HG02943 (cell line): ENCODE results near the gene S100A2.
"Not testable (repeated sequence)": the region's sequence is repeated elsewhere in the genome, so short reads cannot be mapped to it uniquely, and the experiment has no call there.

Source experiments
- ATAC-seq: cut with Tn5 transposase; IDR thresholded peaks from one replicate; pipeline ENCODE4 v1.9.1; 2021; ENCODE audit warnings: mild to moderate bottlenecking, low read depth, moderate library complexity; ENCODE audit not compliant: unreplicated experiment

S100A2 gene

DNA sequence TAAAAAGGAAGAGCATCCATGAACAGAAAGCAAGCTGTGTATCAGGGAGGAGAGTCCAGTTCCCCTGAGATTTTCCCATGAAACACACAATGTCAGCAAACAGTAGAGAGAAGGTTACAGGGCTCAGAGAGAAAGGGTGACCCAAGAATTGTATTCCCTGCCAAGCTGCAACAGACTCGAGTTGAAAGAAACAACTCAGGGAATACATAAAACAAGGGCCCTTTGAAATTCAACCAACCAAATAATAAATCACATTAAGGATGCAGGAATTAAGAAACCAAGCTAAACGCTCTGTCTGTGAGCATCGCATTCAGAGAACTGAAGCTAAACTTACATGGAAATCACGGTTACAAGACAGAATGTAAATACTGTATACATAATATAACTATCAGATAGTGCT is 27.1 kb upstream of the S100A2 start:
- no peak for ATAC-seq

DNA sequence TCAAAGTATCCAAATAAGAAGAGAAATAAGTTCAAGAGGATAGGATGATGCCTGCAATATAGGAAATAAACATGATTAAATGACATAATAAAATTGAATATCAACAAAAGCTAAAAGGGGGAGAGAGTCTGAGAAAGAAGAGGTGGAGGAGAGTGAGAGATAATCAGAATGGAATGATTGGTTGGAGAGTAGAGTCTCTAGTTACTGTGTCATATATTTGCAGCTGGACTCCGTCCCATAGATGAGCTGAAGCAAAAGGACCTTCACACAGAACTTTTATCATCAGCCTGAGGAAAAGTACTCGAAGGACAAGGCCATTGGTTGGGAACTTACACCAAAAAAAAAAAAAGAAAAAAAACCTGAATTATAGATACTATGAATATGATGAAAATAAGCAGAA is 22.8 kb upstream of the S100A2 start:
- no peak for ATAC-seq

DNA sequence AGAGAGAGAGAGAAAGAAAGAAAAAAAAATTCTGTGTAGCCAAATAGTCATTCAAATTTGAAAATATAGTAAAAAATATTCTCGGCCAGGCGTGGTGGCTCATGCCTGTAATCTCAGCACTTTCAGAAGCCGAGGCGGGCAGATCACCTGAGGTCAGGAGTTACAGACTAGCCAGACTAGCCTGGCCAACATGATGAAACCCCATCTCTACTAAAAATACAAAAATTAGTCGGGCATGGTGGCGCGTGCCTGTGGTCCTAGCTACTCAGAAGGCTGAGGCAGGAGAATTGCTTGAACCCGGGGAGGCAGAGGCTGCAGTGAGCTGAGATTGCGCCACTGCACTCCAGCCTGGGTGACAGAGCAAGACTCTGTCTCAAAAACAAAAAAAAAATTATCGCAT is 22.4 kb upstream of the S100A2 start:
- ATAC-seq: not testable (repeated sequence)

DNA sequence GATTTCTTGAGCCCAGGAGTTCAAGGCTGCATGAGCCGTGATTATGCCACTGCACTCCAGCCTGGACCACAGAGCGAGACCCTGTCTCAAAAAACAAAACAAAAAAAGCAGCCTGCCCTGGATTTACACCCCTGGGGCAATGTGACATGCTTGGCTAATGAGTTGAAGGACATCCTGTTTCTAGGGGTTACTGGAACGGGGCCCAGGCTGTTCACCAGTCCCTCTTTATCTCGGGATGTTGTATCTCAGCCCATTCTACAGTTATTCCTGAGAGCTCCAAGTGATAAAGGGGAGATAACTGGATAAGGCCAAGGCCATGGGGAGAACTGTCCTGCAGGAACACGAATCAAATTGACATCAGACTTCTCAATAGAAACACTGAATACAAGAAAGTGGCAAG is 21.7 kb upstream of the S100A2 start:
- no peak for ATAC-seq

DNA sequence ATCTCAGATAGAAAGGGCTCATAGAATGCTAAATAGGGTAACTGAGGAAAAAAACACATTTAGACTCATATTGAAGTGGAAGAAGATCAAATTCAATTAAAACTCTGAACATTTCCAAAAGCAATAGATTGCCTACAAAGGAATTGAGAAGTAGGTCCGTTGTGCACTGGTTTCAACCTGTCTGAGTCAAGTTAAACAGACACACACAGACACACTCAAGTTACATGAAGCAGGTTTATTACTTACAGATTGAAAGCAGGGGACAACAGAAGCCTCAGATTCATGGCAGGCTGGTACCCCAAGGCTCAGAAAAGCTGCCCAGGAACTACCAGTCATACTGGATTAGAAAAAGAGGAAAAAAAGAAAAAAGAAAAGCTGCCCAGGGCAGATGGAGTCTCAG is 20.7 kb upstream of the S100A2 start:
- ATAC-seq: no peak

DNA sequence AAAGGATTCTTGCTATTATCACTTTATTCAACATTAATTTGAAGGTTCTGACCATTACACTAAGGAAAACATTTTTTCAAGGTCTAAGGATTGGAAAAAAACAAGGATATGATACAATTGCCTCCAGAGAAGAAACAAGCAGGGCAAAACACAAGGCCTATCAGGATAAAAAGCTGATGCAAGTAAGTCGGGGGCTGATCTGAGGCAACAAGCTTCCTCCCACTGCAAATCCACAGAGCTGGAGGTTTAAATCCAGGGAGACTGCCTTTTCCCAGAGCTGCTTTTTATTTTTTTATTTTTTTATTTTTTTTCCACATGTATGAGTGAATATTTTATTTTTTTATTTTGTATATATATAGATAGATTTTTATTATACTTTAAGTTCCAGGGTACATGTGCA is 19.4 kb upstream of the S100A2 start:
- ATAC-seq: no peak

DNA sequence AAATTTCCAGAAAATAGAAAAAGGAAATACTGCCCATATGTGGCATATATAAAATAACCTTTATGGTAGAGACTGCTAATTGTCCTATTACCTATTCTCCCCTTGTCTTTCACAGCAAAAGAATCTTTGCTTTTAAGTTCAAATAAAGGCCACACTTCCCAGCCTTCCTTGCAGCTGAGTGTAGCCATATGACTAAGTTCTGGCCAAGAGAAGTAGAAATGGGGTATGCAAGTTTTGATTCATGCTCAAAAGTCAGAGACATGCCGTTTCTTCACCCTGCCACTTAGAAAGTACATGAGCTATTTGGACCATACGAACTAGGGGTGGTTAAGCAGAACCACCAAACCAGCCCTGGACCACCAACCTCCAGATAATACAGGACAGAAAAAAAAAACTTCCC is 18.3 kb upstream of the S100A2 start:
- ATAC-seq: no peak

DNA sequence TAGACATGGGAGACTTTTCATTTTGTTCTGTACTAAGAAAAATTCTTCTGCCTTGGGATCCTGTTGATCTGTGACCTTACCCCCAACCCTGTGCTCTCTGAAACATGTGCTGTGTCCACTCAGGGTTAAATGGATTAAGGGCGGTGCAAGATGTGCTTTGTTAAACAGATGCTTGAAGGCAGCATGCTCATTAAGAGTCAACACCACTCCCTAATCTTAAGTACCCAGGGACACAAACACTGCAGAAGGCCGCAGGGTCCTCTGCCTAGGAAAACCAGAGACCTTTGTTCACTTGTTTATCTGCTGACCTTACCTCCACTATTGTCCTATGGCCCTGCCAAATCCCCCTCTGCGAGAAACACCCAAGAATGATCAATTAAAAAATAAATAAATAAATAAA is 17.9 kb upstream of the S100A2 start:
- not testable (repeated sequence) for ATAC-seq

DNA sequence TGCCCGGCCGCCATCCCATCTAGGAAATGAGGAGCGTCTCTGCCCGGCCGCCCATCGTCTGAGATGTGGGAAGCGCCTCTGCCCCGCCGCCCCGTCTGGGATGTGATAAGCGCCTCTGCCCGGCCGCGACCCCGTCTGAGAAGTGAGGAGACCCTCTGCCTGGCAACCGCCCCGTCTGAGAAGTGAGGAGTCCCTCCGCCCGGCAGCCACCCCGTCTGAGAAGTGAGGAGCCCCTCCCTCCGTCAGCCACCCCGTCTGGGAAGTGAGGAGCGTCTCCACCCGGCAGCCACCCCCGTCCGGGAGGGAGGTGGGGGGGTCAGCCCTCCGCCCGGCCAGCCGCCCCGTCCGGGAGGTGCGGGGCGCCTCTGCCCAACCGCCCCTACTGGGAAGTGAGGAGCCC is 17.2 kb upstream of the S100A2 start:
- not testable (repeated sequence) for ATAC-seq

DNA sequence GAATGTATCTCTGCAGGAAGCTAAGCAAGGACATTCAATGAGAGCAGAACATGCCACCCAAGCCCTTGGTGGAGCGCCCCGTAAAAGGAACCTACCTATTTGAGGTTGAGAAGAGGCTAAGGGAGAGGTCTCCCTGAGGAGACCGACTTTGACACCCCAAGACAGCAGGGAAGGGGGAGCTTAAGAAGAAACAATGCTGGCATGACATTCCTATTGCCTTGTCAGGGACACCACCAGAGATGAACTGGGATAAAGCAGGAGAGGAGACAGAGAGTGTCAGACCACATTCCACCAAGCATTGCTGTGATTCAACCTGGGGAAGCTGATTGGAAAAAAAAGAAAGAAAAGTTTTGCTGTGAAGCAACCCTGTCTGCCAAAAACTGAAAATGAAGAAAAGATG is 13.3 kb upstream of the S100A2 start:
- ATAC-seq: no peak

DNA sequence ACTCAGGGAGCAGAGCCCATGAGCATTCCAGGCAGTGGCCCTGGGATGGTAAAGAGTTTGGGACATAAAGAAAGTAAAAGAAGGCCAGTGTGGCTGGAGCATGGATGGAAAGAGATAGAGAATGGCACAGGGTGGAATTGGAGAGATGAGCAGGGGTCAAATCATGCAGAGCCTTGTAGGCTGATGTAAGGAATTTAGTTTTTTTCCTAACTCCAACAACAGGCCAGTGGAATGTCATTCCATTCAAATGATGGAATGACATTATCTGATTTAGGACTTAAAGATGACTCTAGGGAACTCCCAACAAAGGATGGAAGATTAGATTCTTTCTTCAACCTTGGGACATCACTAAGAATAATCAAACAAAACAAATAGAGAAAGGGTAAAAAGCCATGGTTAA is 12.8 kb upstream of the S100A2 start:
- no peak for ATAC-seq

DNA sequence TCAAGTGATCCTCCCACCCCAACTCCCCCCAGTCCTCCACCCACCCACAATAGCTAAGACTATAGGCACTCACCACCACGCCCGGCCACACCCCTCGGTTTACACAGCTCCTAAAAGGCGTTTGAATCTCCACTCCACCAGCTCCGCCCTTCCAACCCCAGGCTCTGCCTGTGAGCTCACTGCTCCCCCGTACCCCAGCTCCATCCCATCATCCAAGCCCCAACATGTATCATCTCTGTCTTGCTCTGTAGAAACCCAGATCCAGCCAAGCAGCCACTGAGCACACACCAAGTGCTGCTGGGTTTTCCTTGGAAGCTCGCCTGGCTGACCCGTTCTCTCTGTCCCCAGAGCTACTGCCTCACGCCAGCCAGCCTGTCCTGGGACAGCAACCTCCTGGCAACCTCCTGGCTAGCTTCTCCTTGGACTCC is 12.0 kb upstream of the S100A2 start:
- no peak for ATAC-seq

DNA sequence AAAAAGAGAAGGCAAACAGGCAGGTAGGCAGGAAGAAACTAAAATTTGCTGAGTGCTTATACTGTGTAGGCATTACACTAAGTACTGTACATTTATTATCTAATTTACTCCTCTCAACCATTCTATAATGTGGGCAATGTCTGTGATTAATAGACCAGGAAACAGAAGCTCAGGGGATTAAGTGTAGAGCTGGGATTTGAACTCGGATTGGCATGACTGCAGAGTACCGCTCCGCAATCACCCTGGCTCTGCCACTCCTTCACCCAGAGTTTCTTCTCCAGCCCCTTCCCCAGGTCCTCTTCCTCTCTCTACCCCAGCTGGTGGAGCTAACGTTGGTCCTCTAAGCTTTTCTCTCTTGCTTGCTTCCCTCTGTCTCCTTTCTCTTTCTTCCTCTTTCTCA is 11.5 kb upstream of the S100A2 start:
- no peak for ATAC-seq

DNA sequence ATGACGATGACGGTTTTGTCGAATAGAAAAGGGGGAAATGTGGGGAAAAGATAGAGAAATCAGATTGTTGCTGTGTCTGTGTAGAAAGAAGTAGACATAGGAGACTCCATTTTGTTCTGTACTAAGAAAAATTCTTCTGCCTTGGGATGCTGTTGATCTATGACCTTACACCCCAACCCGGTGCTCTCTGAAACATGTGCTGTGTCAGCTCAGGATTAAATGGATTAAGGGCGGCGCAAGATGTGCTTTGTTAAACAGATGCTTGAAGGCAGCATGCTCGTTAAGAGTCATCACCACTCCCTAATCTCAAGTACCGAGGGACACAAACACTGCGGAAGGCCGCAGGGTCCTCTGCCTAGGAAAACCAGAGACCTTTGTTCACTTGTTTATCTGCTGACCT is 9.9 kb upstream of the S100A2 start:
- not testable (repeated sequence) for ATAC-seq

DNA sequence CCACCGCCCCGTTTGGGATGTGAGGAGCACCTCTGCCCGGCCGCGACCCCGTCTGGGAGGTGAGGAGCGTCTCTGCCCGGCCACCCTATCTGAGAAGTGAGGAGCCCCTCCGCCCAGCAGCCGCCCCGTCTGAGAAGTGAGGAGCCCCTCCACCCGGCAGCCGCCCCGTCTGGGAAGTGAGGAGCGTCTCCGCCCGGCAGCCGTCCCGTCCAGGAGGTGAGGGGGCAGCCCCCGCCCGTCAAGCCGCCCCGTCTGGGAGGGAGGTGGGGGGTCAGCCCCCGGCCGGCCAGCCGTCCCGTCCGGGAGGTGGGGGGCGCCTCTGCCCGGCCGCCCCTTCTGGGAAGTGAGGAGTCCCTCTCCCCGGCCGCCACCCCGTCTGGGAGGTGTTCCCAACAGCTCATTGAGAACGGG is 9.4 kb upstream of the S100A2 start:
- ATAC-seq: not testable (repeated sequence)

DNA sequence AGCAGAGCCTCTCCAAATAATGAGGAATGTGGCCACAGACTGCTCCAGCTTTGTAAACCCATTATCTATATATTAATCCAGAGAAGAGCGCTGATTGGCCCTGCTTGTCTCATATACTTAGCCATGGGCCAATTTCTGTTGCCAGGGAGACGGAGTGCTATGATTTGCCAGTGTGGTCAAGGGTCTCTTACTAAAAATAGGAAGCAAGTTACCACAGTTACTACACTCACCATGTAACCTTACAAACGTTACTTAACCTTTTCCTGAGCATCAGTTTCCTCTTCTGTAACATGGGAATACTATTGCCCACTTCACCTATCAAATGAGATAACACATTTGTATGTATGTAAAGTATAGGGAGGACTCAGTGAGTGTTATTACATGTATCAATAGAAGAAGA is 7.7 kb upstream of the S100A2 start:
- ATAC-seq: no peak

DNA sequence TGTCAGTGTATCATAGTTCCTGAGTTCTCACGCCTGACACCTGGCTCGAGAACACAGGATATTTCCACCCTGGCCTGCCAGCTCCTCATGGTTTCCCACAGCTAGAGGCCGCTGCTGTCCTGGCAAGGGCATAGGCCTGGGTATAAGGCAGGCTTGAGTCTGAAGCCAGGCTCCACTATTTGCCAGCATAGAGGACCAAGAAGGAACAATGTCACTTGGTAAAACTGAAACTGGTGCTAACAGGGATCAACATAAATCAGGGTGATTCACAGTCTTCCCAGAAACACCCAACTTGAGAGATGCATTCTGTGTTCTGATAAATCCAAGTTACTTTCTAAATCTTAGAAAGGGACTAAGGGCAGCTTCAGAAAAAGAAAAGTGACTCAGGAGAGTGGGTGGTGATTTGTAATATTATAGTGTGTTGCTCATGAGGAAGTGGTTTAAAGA is 6.9 kb upstream of the S100A2 start:
- no peak for ATAC-seq

DNA sequence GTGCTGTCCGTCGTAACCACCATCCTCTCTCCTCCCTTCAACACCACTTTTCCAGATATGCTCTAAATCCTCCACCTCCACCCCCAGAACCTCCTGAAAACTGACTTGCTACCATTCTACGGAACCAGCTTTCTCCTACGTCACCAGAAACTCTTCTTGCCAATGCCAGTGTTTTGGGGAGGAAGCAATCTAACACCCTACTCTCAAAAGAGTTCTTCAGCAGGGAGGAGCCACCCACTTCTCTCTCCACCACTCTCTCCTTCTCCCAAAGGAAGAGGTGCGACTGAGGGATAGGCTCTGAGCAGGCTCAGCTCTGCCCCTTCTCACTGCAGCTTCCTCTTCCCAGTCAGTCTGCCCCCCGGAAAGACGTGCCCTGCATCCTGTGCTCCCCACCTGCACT is 6.1 kb upstream of the S100A2 start:
- no peak for ATAC-seq

DNA sequence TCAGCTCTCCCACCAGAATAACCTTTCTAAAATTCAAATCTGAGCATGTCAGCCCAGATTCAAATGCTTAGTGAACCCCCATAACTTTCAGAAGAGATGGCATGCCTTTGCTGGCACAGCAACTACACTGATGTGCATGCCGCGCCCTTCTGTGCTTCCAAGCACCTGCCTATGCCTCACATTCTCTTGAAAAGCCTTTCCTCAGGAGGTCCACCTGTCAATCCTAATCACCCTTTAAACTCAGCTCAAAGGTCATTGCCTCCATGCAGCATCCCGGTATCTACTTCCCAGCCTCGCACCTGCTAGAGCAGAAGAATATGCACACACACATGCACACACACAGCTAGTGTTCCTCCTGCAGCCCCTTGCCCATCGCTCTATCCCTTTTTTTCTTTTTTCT is 5.2 kb upstream of the S100A2 start:
- no peak for ATAC-seq

DNA sequence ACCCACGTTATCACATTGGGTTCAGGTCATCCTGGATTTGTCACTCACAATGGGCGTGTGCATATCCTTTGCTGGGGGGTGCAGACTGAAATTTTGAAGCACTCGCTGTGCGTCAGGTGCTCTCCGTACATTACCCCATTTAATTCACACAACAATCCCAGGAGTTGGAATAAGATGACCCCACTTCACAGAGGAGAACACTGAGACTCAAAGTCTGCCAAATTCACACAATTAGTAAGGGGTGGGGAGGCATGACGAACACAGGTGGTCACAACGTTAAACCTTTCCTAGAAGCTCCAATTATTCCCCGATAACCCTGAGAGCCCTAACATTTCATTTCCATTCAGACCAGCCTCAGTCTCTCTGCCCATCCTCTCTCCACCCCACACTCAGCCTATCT is 3.8 kb upstream of the S100A2 start:
- ATAC-seq: no peak

DNA sequence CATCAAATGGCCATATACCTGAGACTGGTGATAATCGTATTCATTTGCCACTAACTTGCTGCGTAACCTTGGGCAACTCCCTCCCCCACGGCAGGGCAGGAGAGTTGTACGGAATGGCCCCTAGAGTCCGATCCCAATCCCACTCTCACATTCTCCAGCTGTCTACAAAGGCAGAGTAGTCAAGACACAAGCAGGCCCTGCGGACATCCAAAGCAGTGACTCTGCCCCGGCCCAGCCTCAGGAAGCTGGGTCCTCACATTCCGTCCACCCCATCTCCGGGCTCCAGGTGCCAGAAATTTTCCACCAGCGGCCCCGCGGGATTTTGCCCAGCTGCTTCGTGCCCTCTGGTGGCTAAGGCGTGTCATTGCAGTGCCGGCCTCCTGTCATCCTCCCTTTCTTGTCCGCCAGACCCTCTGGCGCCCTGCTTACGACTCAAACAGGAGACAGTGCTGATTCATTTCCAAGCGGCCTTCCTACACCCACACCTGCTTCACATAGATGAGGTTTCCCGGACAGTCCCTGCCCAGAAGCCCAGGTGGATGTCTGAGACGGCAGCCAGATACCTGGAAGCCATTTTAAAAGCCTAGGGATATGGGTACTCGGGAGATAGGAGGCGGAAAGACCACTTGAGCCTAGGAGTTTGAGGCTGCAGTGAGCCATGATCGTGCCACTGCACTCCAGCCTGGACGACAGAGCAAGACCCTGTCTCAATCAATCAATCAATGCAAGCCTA is 2.9 kb upstream of the S100A2 start:
- no peak for ATAC-seq

DNA sequence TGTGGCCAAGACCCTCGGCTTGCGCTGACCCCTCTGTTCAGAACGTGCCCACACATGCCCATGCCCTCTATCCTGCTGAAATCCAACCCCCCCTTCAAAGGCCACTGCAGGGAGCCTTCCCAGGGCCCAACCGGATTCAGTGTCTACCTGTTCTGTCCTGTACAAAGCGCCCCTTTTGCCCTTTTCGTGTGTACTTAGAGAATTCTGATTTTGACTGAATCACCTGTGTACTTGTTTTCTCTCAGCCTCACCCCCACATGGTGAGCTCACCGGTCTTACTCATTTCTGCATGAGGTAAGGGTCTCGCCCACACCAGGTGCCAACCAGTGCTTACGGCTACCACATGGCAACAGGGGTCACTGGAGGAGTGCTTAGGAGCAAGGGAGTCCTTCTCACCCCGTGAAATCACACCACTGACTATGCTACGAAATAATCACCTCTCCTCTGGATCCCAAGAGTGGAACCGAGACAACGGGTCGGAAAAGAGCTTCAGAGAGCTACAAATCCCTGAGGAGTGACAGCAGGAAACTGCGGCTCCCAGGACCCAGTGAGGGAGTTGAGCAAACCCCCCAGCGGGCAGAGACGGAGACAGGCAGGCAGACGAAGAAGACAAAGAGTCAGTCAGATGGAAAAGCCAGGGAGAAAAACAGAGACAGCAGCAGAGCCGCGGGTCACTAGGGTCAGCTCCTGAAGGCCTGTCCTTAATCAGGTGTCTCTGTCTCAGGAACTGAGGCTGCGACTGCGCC is 2.1 kb upstream of the S100A2 start:
- no peak for ATAC-seq
